HepG2 (cell line): ENCODE data around the gene ZBTB21.

ENCODE experiments used
- MAFK ChIP-seq, 2 experiments: IDR thresholded peaks in 1 of 2; conservative IDR thresholded peaks in 1 of 2; 2 replicates each; pipeline ENCODE4 v1.6.1; 2011; ENCODE audit warnings: improper control_type of control experiment in 2 of 2, low read length in 2 of 2
- MYNN ChIP-seq: sonication (generic); formaldehyde crosslinking; IDR thresholded peaks from 2 replicates; pipeline ENCODE4 v1.4.0; 2020; ENCODE audit warnings: mild to moderate bottlenecking, low read depth, missing genetic modification reagents
- TF ChIP-seq, protein P1 (sequence below): conservative IDR thresholded peaks from 2 replicates; pipeline ENCODE4 v1.6.1; 2018; ENCODE audit warnings: missing genetic modification reagents
- TF ChIP-seq, protein P2 (sequence below): IDR thresholded peaks from 2 replicates; pipeline ENCODE4 v1.6.1; 2012; ENCODE audit warnings: inconsistent platforms
- TF ChIP-seq, protein P3 (sequence below), 2 experiments: IDR thresholded peaks; 2 replicates each; pipeline ENCODE4 v1.6.1; 2011 to 2012; ENCODE audit warnings: low read length in 2 of 2, borderline replicate concordance in 1 of 2, low read depth in 1 of 2, mild to moderate bottlenecking in 1 of 2, moderate library complexity in 1 of 2

DNA sequence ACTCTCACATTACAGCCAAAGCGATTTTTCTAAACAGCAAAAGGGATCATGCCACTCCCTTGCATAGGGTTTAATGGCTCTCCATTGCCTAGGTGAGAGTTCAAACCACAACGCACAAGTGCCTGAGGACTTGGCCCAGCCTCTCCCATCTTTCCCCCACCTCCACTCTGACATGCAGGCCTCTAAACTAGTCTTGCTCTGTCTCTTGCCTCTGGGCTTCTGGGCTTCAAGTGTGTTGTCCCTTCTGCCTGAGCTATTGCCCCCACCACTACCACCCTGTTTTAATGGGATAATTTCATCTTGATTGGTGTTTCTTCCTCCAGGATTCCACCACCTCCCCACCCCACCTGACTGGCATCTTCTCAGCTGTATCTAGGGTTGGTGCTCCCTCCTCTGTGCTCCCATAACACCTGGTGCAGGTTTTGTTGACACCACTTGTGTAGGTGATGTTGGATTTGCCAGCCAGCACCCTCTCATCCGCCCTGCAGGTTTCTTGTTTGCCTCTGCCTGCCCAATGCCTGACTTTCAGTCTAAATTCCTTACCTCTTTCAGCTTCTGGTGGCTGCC, 2.7 kb upstream of the ZBTB21 start:
- TF ChIP-seq, protein P1, sequence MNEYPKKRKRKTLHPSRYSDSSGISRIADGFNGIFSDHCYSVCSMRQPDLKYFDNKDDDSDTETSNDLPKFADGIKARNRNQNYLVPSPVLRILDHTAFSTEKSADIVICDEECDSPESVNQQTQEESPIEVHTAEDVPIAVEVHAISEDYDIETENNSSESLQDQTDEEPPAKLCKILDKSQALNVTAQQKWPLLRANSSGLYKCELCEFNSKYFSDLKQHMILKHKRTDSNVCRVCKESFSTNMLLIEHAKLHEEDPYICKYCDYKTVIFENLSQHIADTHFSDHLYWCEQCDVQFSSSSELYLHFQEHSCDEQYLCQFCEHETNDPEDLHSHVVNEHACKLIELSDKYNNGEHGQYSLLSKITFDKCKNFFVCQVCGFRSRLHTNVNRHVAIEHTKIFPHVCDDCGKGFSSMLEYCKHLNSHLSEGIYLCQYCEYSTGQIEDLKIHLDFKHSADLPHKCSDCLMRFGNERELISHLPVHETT (CRISPR knock-in tag), result no peak
- TF ChIP-seq, protein P2, sequence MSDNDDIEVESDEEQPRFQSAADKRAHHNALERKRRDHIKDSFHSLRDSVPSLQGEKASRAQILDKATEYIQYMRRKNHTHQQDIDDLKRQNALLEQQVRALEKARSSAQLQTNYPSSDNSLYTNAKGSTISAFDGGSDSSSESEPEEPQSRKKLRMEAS, result no peak
- TF ChIP-seq MAFK (conservative IDR thresholded peaks at IDR 0.05 in 1 of 2, IDR thresholded peaks at IDR 0.05 in 1 of 2; ENCODE audit: low read length in 2 of 2) (no peak), MYNN (CRISPR knock-in tag) (no peak)
- TF ChIP-seq, protein P3, sequence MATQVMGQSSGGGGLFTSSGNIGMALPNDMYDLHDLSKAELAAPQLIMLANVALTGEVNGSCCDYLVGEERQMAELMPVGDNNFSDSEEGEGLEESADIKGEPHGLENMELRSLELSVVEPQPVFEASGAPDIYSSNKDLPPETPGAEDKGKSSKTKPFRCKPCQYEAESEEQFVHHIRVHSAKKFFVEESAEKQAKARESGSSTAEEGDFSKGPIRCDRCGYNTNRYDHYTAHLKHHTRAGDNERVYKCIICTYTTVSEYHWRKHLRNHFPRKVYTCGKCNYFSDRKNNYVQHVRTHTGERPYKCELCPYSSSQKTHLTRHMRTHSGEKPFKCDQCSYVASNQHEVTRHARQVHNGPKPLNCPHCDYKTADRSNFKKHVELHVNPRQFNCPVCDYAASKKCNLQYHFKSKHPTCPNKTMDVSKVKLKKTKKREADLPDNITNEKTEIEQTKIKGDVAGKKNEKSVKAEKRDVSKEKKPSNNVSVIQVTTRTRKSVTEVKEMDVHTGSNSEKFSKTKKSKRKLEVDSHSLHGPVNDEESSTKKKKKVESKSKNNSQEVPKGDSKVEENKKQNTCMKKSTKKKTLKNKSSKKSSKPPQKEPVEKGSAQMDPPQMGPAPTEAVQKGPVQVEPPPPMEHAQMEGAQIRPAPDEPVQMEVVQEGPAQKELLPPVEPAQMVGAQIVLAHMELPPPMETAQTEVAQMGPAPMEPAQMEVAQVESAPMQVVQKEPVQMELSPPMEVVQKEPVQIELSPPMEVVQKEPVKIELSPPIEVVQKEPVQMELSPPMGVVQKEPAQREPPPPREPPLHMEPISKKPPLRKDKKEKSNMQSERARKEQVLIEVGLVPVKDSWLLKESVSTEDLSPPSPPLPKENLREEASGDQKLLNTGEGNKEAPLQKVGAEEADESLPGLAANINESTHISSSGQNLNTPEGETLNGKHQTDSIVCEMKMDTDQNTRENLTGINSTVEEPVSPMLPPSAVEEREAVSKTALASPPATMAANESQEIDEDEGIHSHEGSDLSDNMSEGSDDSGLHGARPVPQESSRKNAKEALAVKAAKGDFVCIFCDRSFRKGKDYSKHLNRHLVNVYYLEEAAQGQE (IDR thresholded peaks at IDR 0.05; ENCODE audit: borderline replicate concordance in 1 of 2, low read depth in 1 of 2, low read length in 2 of 2), result no peak
